Neutrophil (primary cell): ENCODE data around the gene CDKL4.

Source experiments
- H3K27ac ChIP-seq: fragments of 200-600 bp; sonication (generic); 2 replicates; pipeline ENCODE4 v1.5.1; 2016; ENCODE audit warnings: mild to moderate bottlenecking, moderate library complexity
- H3K27me3 ChIP-seq: fragments of 200-600 bp; sonication (generic); 2 replicates; pipeline ENCODE4 v1.6.0; 2016; ENCODE audit warnings: mild to moderate bottlenecking
- H3K36me3 ChIP-seq: fragments of 200-600 bp; sonication (generic); 2 replicates; pipeline ENCODE4 v1.5.1; 2017
- H3K4me1 ChIP-seq, 2 experiments: fragments of 200-600 bp in 1 of 2; sonication (generic) in 1 of 2; 1 replicate in 1 of 2; 2 replicates in 1 of 2; pipeline versions ENCODE4 v1.5.1 to v1.6.1; 2013 to 2016; ENCODE audit warnings: low read depth in 1 of 2, low read length in 1 of 2, mild to moderate bottlenecking in 1 of 2, moderate library complexity in 1 of 2; ENCODE audit not compliant: control insufficient read depth in 1 of 2, insufficient read depth in 1 of 2
- H3K4me3 ChIP-seq, 2 experiments: fragments of 200-600 bp in 1 of 2; sonication (generic) in 1 of 2; 1 replicate in 1 of 2; 2 replicates in 1 of 2; pipeline ENCODE4 v1.5.1; 2013 to 2016; ENCODE audit warnings: low read depth in 1 of 2, low read length in 1 of 2, mild to moderate bottlenecking in 1 of 2, moderate library complexity in 1 of 2
- H3K9me3 ChIP-seq: fragments of 200-600 bp; sonication (generic); 2 replicates; pipeline ENCODE4 v1.5.1; 2016
- CTCF ChIP-seq: fragments of 200-600 bp; sonication (generic); IDR thresholded peaks from 2 replicates; pipeline ENCODE4 v1.5.1; 2016; ENCODE audit warnings: antibody characterized with exemption

The CDKL4 gene

GRCh38 chr2:39243469-39244123 is at the start of gene CDKL4:
CDKL4 (minus strand) TSS chr2:39243970.
- peak within 1 kb of the TSS in 1 of 2 experiments; percentile 23 for H3K4me3 ChIP-seq
- no peak within 1 kb of the TSS for H3K27ac ChIP-seq
- H3K4me1 ChIP-seq, result peaks cover 6 to 8% of the 10 kb centered on the region in 2 experiments
- no peaks in the 10 kb centered on the region for H3K9me3 ChIP-seq
- TF ChIP-seq CTCF, result no peak
- no peaks in the 10 kb centered on the region for H3K27me3 ChIP-seq
- no peaks in the 10 kb centered on the region for H3K36me3 ChIP-seq

- Histone ChIP-seq H3K4me3 (no peak overlapping the region), H3K27me3 (no peaks in the 10 kb centered on the region), H3K9me3 (no peaks in the 10 kb centered on the region), H3K27ac (no peak overlapping the region), H3K36me3 (no peaks in the 10 kb centered on the region), H3K4me1 (no peaks in the 10 kb centered on the region)
- no peak for TF ChIP-seq CTCF
These were observed 46.7 kb upstream of the CDKL4 start for GRCh38 chr2:39290433-39290832.

GRCh38 chr2:39289609-39290008 is 45.8 kb upstream of the CDKL4 start:
- no peaks in the 10 kb centered on the region for H3K36me3 ChIP-seq
- H3K27ac ChIP-seq, result no peak overlapping the region
- H3K9me3 ChIP-seq, result no peaks in the 10 kb centered on the region
- H3K4me3 ChIP-seq, result no peak overlapping the region
- no peaks in the 10 kb centered on the region for H3K27me3 ChIP-seq
- H3K4me1 ChIP-seq, result no peaks in the 10 kb centered on the region
- TF ChIP-seq CTCF, result no peak

- H3K4me3 ChIP-seq, result no peak overlapping the region
- H3K9me3 ChIP-seq, result no peaks in the 10 kb centered on the region
- H3K27ac ChIP-seq, result no peak overlapping the region
- no peaks in the 10 kb centered on the region for H3K4me1 ChIP-seq
- H3K36me3 ChIP-seq, result no peaks in the 10 kb centered on the region
- no peaks in the 10 kb centered on the region for H3K27me3 ChIP-seq
- no peak for TF ChIP-seq CTCF
These were observed 39.8 kb upstream of the CDKL4 start for GRCh38 chr2:39283561-39283960.

- H3K4me3 ChIP-seq, result no peak overlapping the region
- H3K27me3 ChIP-seq, result no peaks in the 10 kb centered on the region
- H3K36me3 ChIP-seq, result peaks cover 3% of the 10 kb centered on the region
- TF ChIP-seq CTCF, result no peak
- no peaks in the 10 kb centered on the region for H3K4me1 ChIP-seq
- H3K9me3 ChIP-seq, result no peaks in the 10 kb centered on the region
- H3K27ac ChIP-seq, result no peak overlapping the region
These were observed 37.6 kb upstream of the CDKL4 start for GRCh38 chr2:39281391-39281790.
